Keratinocyte (primary cell): ENCODE results near the gene SLC25A11. TPM values are rescaled to one million over a fixed set of nuclear protein-coding genes. Genes with fewer than 3 reads are reported as not detected.
A peak's percentile ranks its signal among the peaks of the same experiment; 100 is the strongest.

Experiments used
- DNase-seq: peaks from one replicate; pipeline ENCODE4 v3.0.0-alpha.2; 2011; ENCODE audit warnings: low read depth, missing footprints, low spot score
- FAIRE-seq: peaks from 2 replicates; lab custom pipeline; 2011; peaks lifted over from hg19 to GRCh38; lab: Jason Lieb, UNC
- H2AFZ ChIP-seq: 2 replicates; pipeline ENCODE4 v1.6.0; 2012; ENCODE audit warnings: low read length, control low read depth, inconsistent platforms; ENCODE audit not compliant: control insufficient read depth
- H3K27ac ChIP-seq: 2 replicates; pipeline ENCODE4 v1.5.1; 2011; ENCODE audit warnings: low read length; ENCODE audit not compliant: control insufficient read depth, insufficient read depth
- H3K27me3 ChIP-seq: 3 replicates; pipeline ENCODE4 v1.6.0; 2011; ENCODE audit warnings: low read length; ENCODE audit not compliant: control insufficient read depth, insufficient read depth; ENCODE audit errors: extremely low read depth
- H3K36me3 ChIP-seq, 2 experiments: 2 replicates in 1 of 2; 3 replicates in 1 of 2; pipeline ENCODE4 v1.5.1; 2011; ENCODE audit warnings: low read length in 2 of 2, mild to moderate bottlenecking in 1 of 2; ENCODE audit not compliant: control insufficient read depth in 2 of 2, insufficient read depth in 2 of 2; ENCODE audit errors: extremely low read depth in 1 of 2
- H3K4me1 ChIP-seq: 3 replicates; pipeline ENCODE4 v1.5.1; 2011; ENCODE audit warnings: low read length; ENCODE audit not compliant: control insufficient read depth, insufficient read depth; ENCODE audit errors: extremely low read depth
- H3K4me2 ChIP-seq: 3 replicates; pipeline ENCODE4 v1.6.0; 2011; ENCODE audit warnings: low read depth, low read length; ENCODE audit not compliant: control insufficient read depth, insufficient read depth; ENCODE audit errors: extremely low read depth
- H3K4me3 ChIP-seq, 3 experiments: fragments of 200-600 bp in 1 of 3; sonication (generic) in 1 of 3; 2 replicates in 2 of 3; 3 replicates in 1 of 3; pipeline ENCODE4 v1.5.1; 2011 to 2016; ENCODE audit warnings: low read length in 3 of 3, mild to moderate bottlenecking in 3 of 3, control low read depth in 2 of 3, inconsistent platforms in 1 of 3, low read depth in 1 of 3, mixed read lengths in 1 of 3, mixed run types in 1 of 3, moderate library complexity in 1 of 3; ENCODE audit not compliant: control insufficient read depth in 2 of 3, insufficient read depth in 2 of 3; ENCODE audit errors: extremely low read depth in 1 of 3
- H3K79me2 ChIP-seq: 2 replicates; pipeline ENCODE4 v1.6.0; 2012; ENCODE audit warnings: low read length; ENCODE audit not compliant: control insufficient read depth, insufficient read depth
- H3K9ac ChIP-seq: 3 replicates; pipeline ENCODE4 v1.6.0; 2011; ENCODE audit warnings: low read length; ENCODE audit not compliant: control insufficient read depth, insufficient read depth; ENCODE audit errors: extremely low read depth
- H3K9me1 ChIP-seq: 3 replicates; pipeline ENCODE4 v1.6.0; 2011; ENCODE audit warnings: low read length; ENCODE audit not compliant: control insufficient read depth, insufficient read depth; ENCODE audit errors: extremely low read depth
- H3K9me3 ChIP-seq: 2 replicates; pipeline ENCODE4 v1.5.1; 2012; ENCODE audit warnings: low read depth, low read length; ENCODE audit not compliant: control insufficient read depth
- H4K20me1 ChIP-seq: 3 replicates; pipeline ENCODE4 v1.6.0; 2011; ENCODE audit warnings: low read length; ENCODE audit not compliant: control insufficient read depth, insufficient read depth; ENCODE audit errors: extremely low read depth
- EZH2 ChIP-seq: IDR thresholded peaks from one replicate; pipeline ENCODE4 v1.6.1; 2012; ENCODE audit warnings: inconsistent platforms, mild to moderate bottlenecking, low read length, moderate library complexity
- dilution Hi-C: fragments of 300-500 bp; cut with MboI; formaldehyde crosslinking; loops from one replicate; pipeline ENCODE4 v1.7.0; 2020; ENCODE audit warnings: low sequenced_read_pairs; ENCODE audit not compliant: extremely low pct_ligation_motif_present
- polyA plus RNA-seq, 5 experiments: library from polyadenylated mRNA; depleted of rRNA in 3 of 5; stranded (reverse) in 3 of 5; stranded (forward) in 1 of 5; unstranded in 1 of 5; fragments of >200 nt; gene quantifications; 1 replicate in 1 of 5; 2 replicates in 3 of 5; 3 replicates in 1 of 5; pipeline versions ENCODE4 v1.2.1 to v1.2.3, GENCODE V29; 2011 to 2012; ENCODE audit warnings: missing spikeins in 2 of 5, low read depth in 1 of 5, low replicate concordance in 1 of 5
- TF ChIP-seq, protein P1 (sequence below), 3 experiments: IDR thresholded peaks in 1 of 3; conservative IDR thresholded peaks in 1 of 3; optimal IDR thresholded peaks in 1 of 3; 2 replicates in 2 of 3; 3 replicates in 1 of 3; pipeline versions ENCODE3 to v1.5.1; 2011; ENCODE audit warnings: low read length in 3 of 3, mild to moderate bottlenecking in 3 of 3, moderate library complexity in 2 of 3, control low read depth in 1 of 3, inconsistent platforms in 1 of 3; ENCODE audit not compliant: insufficient read depth in 2 of 3; ENCODE audit errors: extremely low read depth in 1 of 3

Gene SLC25A11
- polyA plus RNA-seq, 1 donor (not counting 4 experiments of a cell fraction or from before 2014, with no cell fraction given) = 33.8 TPM

DNA sequence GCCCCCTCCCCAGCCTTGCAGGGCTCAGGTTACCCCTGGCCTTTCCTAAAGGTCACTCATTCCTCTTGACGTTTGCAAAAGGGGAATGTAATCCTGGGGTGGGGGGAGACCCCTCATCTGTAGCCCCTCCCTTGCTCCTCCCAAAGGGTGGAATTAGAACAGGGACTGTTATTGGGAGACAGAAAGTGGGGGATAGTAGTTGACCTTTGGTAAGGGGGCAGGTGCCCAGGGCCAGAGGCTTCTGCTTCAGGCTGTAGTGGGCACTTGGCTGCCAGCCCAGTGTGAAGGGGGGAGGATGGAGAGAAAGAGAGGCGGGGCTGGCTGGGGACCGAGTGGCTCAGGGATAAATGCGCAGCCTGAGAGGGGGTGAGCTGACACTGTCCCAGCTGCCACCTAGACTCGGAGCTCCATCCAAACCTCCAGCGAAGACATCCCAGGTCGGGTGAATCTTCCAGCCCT is 10.9 kb upstream of the SLC25A11 start, which contains the start of gene ENO3:
Gene ENO3 (plus strand): TSS at position 374 of the 459 bp plus-strand sequence. CDS start 711 bp downstream, outside the sequence.
- Histone ChIP-seq H3K79me2 (peaks cover 23% of the 10 kb centered on the region), H3K9ac (peak within 1 kb of the TSS; percentile 73), H3K9me1 (peaks cover 2% of the 10 kb centered on the region), H3K36me3 (peaks cover 8 to 16% of the 10 kb centered on the region in 2 experiments), H3K27ac (peak within 1 kb of the TSS; percentile 74), H3K4me2 (peak within 1 kb of the TSS; percentile 74), H4K20me1 (peaks cover 11% of the 10 kb centered on the region), H3K9me3 (no peaks in the 10 kb centered on the region), H3K27me3 (no peaks in the 10 kb centered on the region), H2AFZ (peak within 1 kb of the TSS; percentile 63), H3K4me3 (peak within 1 kb of the TSS; percentile 21 to 62 (median 38)), H3K4me1 (peaks cover 21% of the 10 kb centered on the region)
- no peak for TF ChIP-seq EZH2
- TF ChIP-seq, protein P1, sequence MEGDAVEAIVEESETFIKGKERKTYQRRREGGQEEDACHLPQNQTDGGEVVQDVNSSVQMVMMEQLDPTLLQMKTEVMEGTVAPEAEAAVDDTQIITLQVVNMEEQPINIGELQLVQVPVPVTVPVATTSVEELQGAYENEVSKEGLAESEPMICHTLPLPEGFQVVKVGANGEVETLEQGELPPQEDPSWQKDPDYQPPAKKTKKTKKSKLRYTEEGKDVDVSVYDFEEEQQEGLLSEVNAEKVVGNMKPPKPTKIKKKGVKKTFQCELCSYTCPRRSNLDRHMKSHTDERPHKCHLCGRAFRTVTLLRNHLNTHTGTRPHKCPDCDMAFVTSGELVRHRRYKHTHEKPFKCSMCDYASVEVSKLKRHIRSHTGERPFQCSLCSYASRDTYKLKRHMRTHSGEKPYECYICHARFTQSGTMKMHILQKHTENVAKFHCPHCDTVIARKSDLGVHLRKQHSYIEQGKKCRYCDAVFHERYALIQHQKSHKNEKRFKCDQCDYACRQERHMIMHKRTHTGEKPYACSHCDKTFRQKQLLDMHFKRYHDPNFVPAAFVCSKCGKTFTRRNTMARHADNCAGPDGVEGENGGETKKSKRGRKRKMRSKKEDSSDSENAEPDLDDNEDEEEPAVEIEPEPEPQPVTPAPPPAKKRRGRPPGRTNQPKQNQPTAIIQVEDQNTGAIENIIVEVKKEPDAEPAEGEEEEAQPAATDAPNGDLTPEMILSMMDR (optimal IDR thresholded peaks at IDR 0.05 in 1 of 3, IDR thresholded peaks at IDR 0.05 in 1 of 3, conservative IDR thresholded peaks at IDR 0.05 in 1 of 3; ENCODE audit: extremely low read depth in 1 of 3, insufficient read depth in 2 of 3, low read length in 3 of 3) = no peak
- FAIRE-seq (no peak), DNase-seq (no peak)
- dilution Hi-C loops = no loop called here

DNA sequence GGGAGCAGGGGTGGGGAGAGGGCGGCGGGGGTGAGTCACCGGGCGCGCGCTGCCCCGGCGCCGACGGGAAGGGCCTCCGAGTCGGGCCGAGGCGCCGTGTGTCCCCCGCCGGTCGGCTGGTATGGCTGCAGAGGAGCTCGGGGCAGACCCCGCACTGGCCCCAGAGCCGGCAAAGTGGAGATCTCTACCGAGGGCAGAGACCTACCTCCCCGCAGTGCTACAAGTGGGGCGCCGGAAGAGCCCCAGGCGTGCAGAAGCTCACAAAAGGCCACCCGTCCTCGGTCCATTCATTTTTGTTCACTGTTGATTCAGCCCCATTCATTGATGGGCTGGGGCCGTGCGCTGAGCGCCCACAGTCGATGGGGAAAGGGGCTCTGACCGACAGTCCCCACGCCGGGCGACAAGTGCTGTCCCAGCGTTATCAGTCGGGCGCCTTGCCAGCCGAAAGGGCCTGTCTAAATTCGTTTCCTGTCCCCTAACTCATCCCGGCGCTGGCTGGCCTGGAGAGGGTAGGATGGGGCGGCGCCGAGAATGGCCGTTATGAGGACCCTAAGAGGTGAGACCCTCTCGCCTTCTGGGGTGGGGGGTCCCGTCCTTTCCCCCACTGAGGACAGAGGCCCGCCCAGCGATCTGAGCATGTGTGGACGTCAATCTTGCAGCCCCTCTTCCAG is 10.4 kb upstream of the SLC25A11 start:
- Histone ChIP-seq H3K27ac (peak overlapping the region; percentile 74), H3K4me3 (peak overlapping the region; percentile 21 to 62 (median 38)), H3K9me1 (peaks cover 2% of the 10 kb centered on the region), H3K4me1 (peaks cover 27% of the 10 kb centered on the region), H2AFZ (peak overlapping the region; percentile 63), H3K27me3 (no peaks in the 10 kb centered on the region), H4K20me1 (peaks cover 11% of the 10 kb centered on the region), H3K36me3 (peaks cover 12 to 18% of the 10 kb centered on the region in 2 experiments), H3K9ac (peak overlapping the region; percentile 73), H3K9me3 (no peaks in the 10 kb centered on the region), H3K4me2 (peak overlapping the region; percentile 74), H3K79me2 (peaks cover 29% of the 10 kb centered on the region)
- no peak for DNase-seq
- FAIRE-seq = no peak
- dilution Hi-C loops = no loop called here
- TF ChIP-seq, protein P1 (optimal IDR thresholded peaks at IDR 0.05 in 1 of 3, IDR thresholded peaks at IDR 0.05 in 1 of 3, conservative IDR thresholded peaks at IDR 0.05 in 1 of 3; ENCODE audit: extremely low read depth in 1 of 3, insufficient read depth in 2 of 3, low read length in 3 of 3) = no peak
- no peak for TF ChIP-seq EZH2
